ENCODE results near the gene AP3D1.

GRCh38 chr19:2179095-2179494 is 27.7 kb upstream of the AP3D1 start:
- TF ChIP-seq FOXA1 (IDR thresholded peaks at IDR 0.05): no peak
- no peak for TF ChIP-seq YY1 (IDR thresholded peaks at IDR 0.05)
- TF ChIP-seq, protein P1, sequence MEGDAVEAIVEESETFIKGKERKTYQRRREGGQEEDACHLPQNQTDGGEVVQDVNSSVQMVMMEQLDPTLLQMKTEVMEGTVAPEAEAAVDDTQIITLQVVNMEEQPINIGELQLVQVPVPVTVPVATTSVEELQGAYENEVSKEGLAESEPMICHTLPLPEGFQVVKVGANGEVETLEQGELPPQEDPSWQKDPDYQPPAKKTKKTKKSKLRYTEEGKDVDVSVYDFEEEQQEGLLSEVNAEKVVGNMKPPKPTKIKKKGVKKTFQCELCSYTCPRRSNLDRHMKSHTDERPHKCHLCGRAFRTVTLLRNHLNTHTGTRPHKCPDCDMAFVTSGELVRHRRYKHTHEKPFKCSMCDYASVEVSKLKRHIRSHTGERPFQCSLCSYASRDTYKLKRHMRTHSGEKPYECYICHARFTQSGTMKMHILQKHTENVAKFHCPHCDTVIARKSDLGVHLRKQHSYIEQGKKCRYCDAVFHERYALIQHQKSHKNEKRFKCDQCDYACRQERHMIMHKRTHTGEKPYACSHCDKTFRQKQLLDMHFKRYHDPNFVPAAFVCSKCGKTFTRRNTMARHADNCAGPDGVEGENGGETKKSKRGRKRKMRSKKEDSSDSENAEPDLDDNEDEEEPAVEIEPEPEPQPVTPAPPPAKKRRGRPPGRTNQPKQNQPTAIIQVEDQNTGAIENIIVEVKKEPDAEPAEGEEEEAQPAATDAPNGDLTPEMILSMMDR (IDR thresholded peaks at IDR 0.05; ENCODE audit: low read depth, low read length, missing input control): no peak
- no peak for TF ChIP-seq TAF1 (conservative IDR thresholded peaks at IDR 0.05)
- TF ChIP-seq MAX (IDR thresholded peaks at IDR 0.05): no peak
- TF ChIP-seq REST (IDR thresholded peaks at IDR 0.05): no peak
- TF ChIP-seq RAD21 (IDR thresholded peaks at IDR 0.05): no peak
